HepG2 (cell line): ENCODE measurements around the gene ALG13. TPM values are rescaled to one million over a fixed set of nuclear protein-coding genes. Genes with fewer than 3 reads are reported as not detected.

Source experiments
- BHLHE40 ChIP-seq: IDR thresholded peaks from 2 replicates; pipeline ENCODE4 v1.6.1; 2011; ENCODE audit warnings: low read length, improper control_type of control experiment
- HCFC1 ChIP-seq: fragments of 150-350 bp; IDR thresholded peaks from 2 replicates; pipeline ENCODE4 v1.6.1; 2014; ENCODE audit warnings: low read depth, low read length
- HES4 ChIP-seq: sonication (generic); formaldehyde crosslinking; IDR thresholded peaks from 2 replicates; pipeline ENCODE4 v1.9.0; 2021; ENCODE audit warnings: mild to moderate bottlenecking, missing genetic modification reagents, borderline replicate concordance
- HMG20A ChIP-seq: IDR thresholded peaks from 2 replicates; pipeline ENCODE4 v1.6.1; 2016; ENCODE audit warnings: borderline replicate concordance
- IRF9 ChIP-seq: sonication (generic); formaldehyde crosslinking; IDR thresholded peaks from 2 replicates; pipeline ENCODE4 v1.8.0; 2022; ENCODE audit warnings: missing genetic modification reagents, mild to moderate bottlenecking, borderline replicate concordance
- KAT8 ChIP-seq: IDR thresholded peaks from 2 replicates; pipeline ENCODE4 v1.6.1; 2016; ENCODE audit warnings: missing genetic modification reagents, missing compliant biosample characterization
- MAX ChIP-seq: IDR thresholded peaks from 2 replicates; pipeline ENCODE4 v1.6.1; 2012; ENCODE audit warnings: inconsistent platforms
- MTF2 ChIP-seq: sonication (generic); formaldehyde crosslinking; IDR thresholded peaks from 2 replicates; pipeline ENCODE4 v1.5.0; 2020; ENCODE audit warnings: missing genetic modification reagents, borderline replicate concordance
- RFX5 ChIP-seq: IDR thresholded peaks from 2 replicates; pipeline ENCODE4 v1.6.1; 2011; ENCODE audit warnings: low read depth, low read length, improper control_type of control experiment
- STAG1 ChIP-seq: sonication (generic); formaldehyde crosslinking; IDR thresholded peaks from 2 replicates; pipeline ENCODE4 v1.4.0; 2020; ENCODE audit warnings: missing genetic modification reagents
- ZFP91 ChIP-seq: sonication (generic); formaldehyde crosslinking; IDR thresholded peaks from 2 replicates; pipeline ENCODE4 v1.9.0; 2022; ENCODE audit warnings: missing genetic modification reagents, mild to moderate bottlenecking, borderline replicate concordance
- ZMYM3 ChIP-seq: sonication (generic); formaldehyde crosslinking; IDR thresholded peaks from 2 replicates; pipeline ENCODE4 v1.5.1; 2020; ENCODE audit warnings: mild to moderate bottlenecking, missing genetic modification reagents
- ZNF318 ChIP-seq: sonication (generic); formaldehyde crosslinking; IDR thresholded peaks from 2 replicates; pipeline ENCODE4 v1.4.0; 2020; ENCODE audit warnings: mild to moderate bottlenecking, missing genetic modification reagents
- ZNF564 ChIP-seq: sonication (generic); formaldehyde crosslinking; IDR thresholded peaks from 2 replicates; pipeline ENCODE4 v1.8.1; 2023; ENCODE audit warnings: mild to moderate bottlenecking, missing genetic modification reagents
- ZNF569 ChIP-seq: sonication (generic); formaldehyde crosslinking; IDR thresholded peaks from 2 replicates; pipeline ENCODE4 v1.5.0; 2020; ENCODE audit warnings: mild to moderate bottlenecking, missing genetic modification reagents, moderate library complexity, borderline replicate concordance
- ZNF703 ChIP-seq: sonication (generic); formaldehyde crosslinking; IDR thresholded peaks from 2 replicates; pipeline ENCODE4 v1.5.1; 2020; ENCODE audit warnings: missing genetic modification reagents, mild to moderate bottlenecking, moderate library complexity, borderline replicate concordance
- ZNF777 ChIP-seq: sonication (generic); formaldehyde crosslinking; IDR thresholded peaks from 2 replicates; pipeline ENCODE4 v1.4.0; 2020; ENCODE audit warnings: missing genetic modification reagents
- polyA plus RNA-seq, 8 experiments: library from polyadenylated mRNA; depleted of rRNA in 3 of 8; stranded (reverse) in 7 of 8; unstranded in 1 of 8; fragments of >200 nt; fragmentation: Illumina TruSeq in 4 of 8; extraction: Trizol in 4 of 8; gene quantifications; 2 replicates each; pipeline versions ENCODE4 v1.2.1 to v1.2.3, GENCODE V29; 2011 to 2016; ENCODE audit warnings: low read depth in 4 of 8, missing spikeins in 1 of 8, mixed read lengths in 1 of 8; ENCODE audit not compliant: insufficient read depth in 1 of 8
- total RNA-seq, 5 experiments: library from RNA; depleted of rRNA; stranded (reverse); fragments of >200 nt; fragmentation: Illumina TruSeq; extraction: Trizol; gene quantifications; 2 replicates each; pipeline ENCODE4 v1.2.3, GENCODE V29; 2016; ENCODE audit warnings: low read depth in 1 of 5

The ALG13 gene
- total and polyA plus RNA-seq, 2 of the 13 experiments (the other 11 are each of a cell fraction or from before 2014, with no cell fraction given): 31.2 to 65.5 TPM

- no peak for TF ChIP-seq HMG20A
- peak; percentile 59; the same call in 1 of the 2 replicates for TF ChIP-seq KAT8 (CRISPR knock-in tag)
- no peak for TF ChIP-seq RFX5
- no peak for TF ChIP-seq ZNF777
- no peak for TF ChIP-seq ZNF569
- TF ChIP-seq BHLHE40: no peak
- TF ChIP-seq IRF9 (CRISPR knock-in tag): no peak
- TF ChIP-seq ZNF318: no peak
- no peak for TF ChIP-seq ZMYM3 (CRISPR knock-in tag)
- TF ChIP-seq HCFC1: no peak
- peak; percentile 76; the same call in 1 of the 2 replicates for TF ChIP-seq MTF2 (CRISPR knock-in tag)
- peak; percentile 90 for TF ChIP-seq MAX
- TF ChIP-seq ZNF564 (CRISPR knock-in tag): peak; percentile 50; the same call in 1 of the 2 replicates
- TF ChIP-seq ZNF703 (CRISPR knock-in tag): no peak
- TF ChIP-seq HES4 (CRISPR knock-in tag): no peak
- TF ChIP-seq STAG1: peak; percentile 21; the same call in 1 of the 2 replicates
- peak; percentile 66; the same call in 1 of the 2 replicates for TF ChIP-seq ZFP91
Measured at GRCh38 chrX:111680988-111681779, at the start of gene ALG13 (continued).
